Activated CD4-positive, alpha-beta T cell treated with anti-CD3 and anti-CD28 coated beads, Interleukin-2, amount 50 U/mL, for 16 hours (primary cell): ENCODE results near the gene ATP10D.
"Not testable (repeated sequence)": the region's sequence is repeated elsewhere in the genome, so short reads cannot be mapped to it uniquely, and the experiment has no call there.

ENCODE experiments used
- DNase-seq: peaks from one replicate; pipeline ENCODE4 v3.0.0-alpha.2; 2020

Gene ATP10D

GRCh38 chr4:47538111-47538824 lies 53.2 kb downstream of the ATP10D start:
- no peak for DNase-seq

- DNase-seq = no peak
Observed at GRCh38 chr4:47538825-47539154, 53.7 kb downstream of the ATP10D start.

GRCh38 chr4:47542640-47543039 lies 57.6 kb downstream of the ATP10D start:
- DNase-seq = not testable (repeated sequence)

- no peak for DNase-seq
Observed at GRCh38 chr4:47543331-47543730, 58.3 kb downstream of the ATP10D start.

GRCh38 chr4:47550357-47550756 lies 65.3 kb downstream of the ATP10D start:
- not testable (repeated sequence) for DNase-seq

GRCh38 chr4:47550899-47551548 lies 65.9 kb downstream of the ATP10D start:
- no peak for DNase-seq

- no peak for DNase-seq
Observed at GRCh38 chr4:47551682-47552081, 66.6 kb downstream of the ATP10D start.

- DNase-seq = no peak
Observed at GRCh38 chr4:47553329-47554125, 68.5 kb downstream of the ATP10D start.

- DNase-seq = not testable (repeated sequence)
Observed at GRCh38 chr4:47555920-47556319, 70.8 kb downstream of the ATP10D start.

GRCh38 chr4:47557255-47557654 lies 72.2 kb downstream of the ATP10D start:
- no peak for DNase-seq

- DNase-seq = no peak
Observed at GRCh38 chr4:47560682-47561081, 75.6 kb downstream of the ATP10D start.

- DNase-seq = no peak
Observed at GRCh38 chr4:47561331-47561730, 76.3 kb downstream of the ATP10D start.

- DNase-seq = peak; percentile 5
Observed at GRCh38 chr4:47562297-47562696, 77.2 kb downstream of the ATP10D start.

GRCh38 chr4:47566566-47566965 lies 81.5 kb downstream of the ATP10D start:
- no peak for DNase-seq

- DNase-seq = no peak
Observed at GRCh38 chr4:47566969-47567368, 81.9 kb downstream of the ATP10D start.

GRCh38 chr4:47567511-47567910 lies 82.4 kb downstream of the ATP10D start:
- DNase-seq = no peak

- DNase-seq = no peak
Observed at GRCh38 chr4:47570816-47571215, 85.7 kb downstream of the ATP10D start.

GRCh38 chr4:47572981-47573380 lies 87.9 kb downstream of the ATP10D start:
- no peak for DNase-seq

GRCh38 chr4:47577779-47578553 lies 92.9 kb downstream of the ATP10D start:
- DNase-seq = no peak

GRCh38 chr4:47579235-47579634 lies 94.2 kb downstream of the ATP10D start:
- DNase-seq = no peak

- no peak for DNase-seq
Observed at GRCh38 chr4:47590325-47590724, 105.2 kb downstream of the ATP10D start.

- DNase-seq = no peak
Observed at GRCh38 chr4:47597696-47598095, 112.6 kb downstream of the ATP10D start.

- DNase-seq = no peak
Observed at GRCh38 chr4:47598320-47598719, 113.2 kb downstream of the ATP10D start.
